Lung (tissue), 12 donors: ENCODE data around the gene SOX13. TPM values are rescaled to one million over a fixed set of nuclear protein-coding genes. Genes with fewer than 3 reads are reported as not detected.

Experiments used
- ATAC-seq: fragments of 200-7000 bp; cut with Tn5 transposase; one replicate; pipeline ENCODE4 v1.9.1; 2020; ENCODE audit warnings: moderate number of reproducible peaks; ENCODE audit not compliant: insufficient read depth, low FRiP score
- DNase-seq, 3 donors: peaks; one replicate each; pipeline ENCODE4 v3.0.0-alpha.2; 2013 to 2017
- H3K27ac ChIP-seq, 2 donors: one replicate each; pipeline ENCODE4 v1.5.1; 2013; ENCODE audit warnings: mild to moderate bottlenecking in 2 of 2, moderate library complexity in 2 of 2, control low read depth in 1 of 2, inconsistent platforms in 1 of 2, low read depth in 1 of 2, low read length in 1 of 2
- H3K27me3 ChIP-seq, 3 donors: one replicate each; pipeline ENCODE4 v1.5.1; 2013; ENCODE audit warnings: low read length in 2 of 3; ENCODE audit not compliant: control insufficient read depth in 3 of 3, insufficient read depth in 3 of 3
- H3K36me3 ChIP-seq, 4 donors: one replicate each; pipeline ENCODE4 v1.5.1; 2013; ENCODE audit warnings: low read length in 4 of 4, mild to moderate bottlenecking in 1 of 4, moderate library complexity in 1 of 4; ENCODE audit not compliant: control insufficient read depth in 4 of 4, insufficient read depth in 4 of 4
- H3K4me1 ChIP-seq, 5 donors: one replicate each; pipeline ENCODE4 v1.5.1; 2013; ENCODE audit warnings: low read length in 5 of 5, mild to moderate bottlenecking in 2 of 5, moderate library complexity in 1 of 5; ENCODE audit not compliant: control insufficient read depth in 5 of 5, insufficient read depth in 5 of 5
- H3K4me3 ChIP-seq: one replicate; pipeline ENCODE4 v1.5.1; 2013; ENCODE audit warnings: mild to moderate bottlenecking, control low read depth, moderate library complexity
- H3K9ac ChIP-seq, 2 donors: one replicate each; pipeline ENCODE4 v1.5.1; 2013; ENCODE audit warnings: low read length in 2 of 2, control low read depth in 1 of 2; ENCODE audit not compliant: insufficient read depth in 1 of 2
- H3K9me3 ChIP-seq, 4 donors: one replicate each; pipeline ENCODE4 v1.5.1; 2013; ENCODE audit warnings: low read length in 3 of 4, mild to moderate bottlenecking in 1 of 4, moderate library complexity in 1 of 4; ENCODE audit not compliant: control insufficient read depth in 4 of 4, insufficient read depth in 3 of 4
- WGBS, 2 donors: extraction: QIAGEN DNeasy Blood & Tissue Kit; methylation state at CpG; one replicate each; pipeline ENCODE4 v1.1.7; 2013; 5-methylcytosine and 5-hydroxymethylcytosine counted together
- polyA plus RNA-seq, 2 donors: library from polyadenylated mRNA; stranded (reverse); fragments of 200-250 nt; gene quantifications; one replicate each; pipeline ENCODE4 v1.2.1, GENCODE V29; 2013
- total RNA-seq, 2 donors: library from RNA; depleted of rRNA in 1 of 2; stranded (reverse); fragments of >200 nt in 1 of 2; gene quantifications; one replicate each; pipeline ENCODE4 v1.2.1, GENCODE V29; 2014 to 2021
- TF ChIP-seq, protein P1 (sequence below): IDR thresholded peaks from 2 replicates; pipeline ENCODE4 v1.5.1; 2012; ENCODE audit warnings: mild to moderate bottlenecking; ENCODE audit errors: control extremely low read depth, extremely low read depth
- donor health status: control.
- donor health status: control.
- donor health status: Bipolar disorder and iron deficiency.
- donor health status: healthy.
- donor health status: DM: yes; HTN: yes; CAD: no.

The SOX13 gene
- total and polyA plus RNA-seq, 4 donors: 14.7 to 52.6 (median 30.3) TPM

- no peaks in the 10 kb centered on the region for H3K27me3 ChIP-seq
Measured at GRCh38 chr1:204075139-204075521, 2.2 kb downstream of the SOX13 start.

DNA sequence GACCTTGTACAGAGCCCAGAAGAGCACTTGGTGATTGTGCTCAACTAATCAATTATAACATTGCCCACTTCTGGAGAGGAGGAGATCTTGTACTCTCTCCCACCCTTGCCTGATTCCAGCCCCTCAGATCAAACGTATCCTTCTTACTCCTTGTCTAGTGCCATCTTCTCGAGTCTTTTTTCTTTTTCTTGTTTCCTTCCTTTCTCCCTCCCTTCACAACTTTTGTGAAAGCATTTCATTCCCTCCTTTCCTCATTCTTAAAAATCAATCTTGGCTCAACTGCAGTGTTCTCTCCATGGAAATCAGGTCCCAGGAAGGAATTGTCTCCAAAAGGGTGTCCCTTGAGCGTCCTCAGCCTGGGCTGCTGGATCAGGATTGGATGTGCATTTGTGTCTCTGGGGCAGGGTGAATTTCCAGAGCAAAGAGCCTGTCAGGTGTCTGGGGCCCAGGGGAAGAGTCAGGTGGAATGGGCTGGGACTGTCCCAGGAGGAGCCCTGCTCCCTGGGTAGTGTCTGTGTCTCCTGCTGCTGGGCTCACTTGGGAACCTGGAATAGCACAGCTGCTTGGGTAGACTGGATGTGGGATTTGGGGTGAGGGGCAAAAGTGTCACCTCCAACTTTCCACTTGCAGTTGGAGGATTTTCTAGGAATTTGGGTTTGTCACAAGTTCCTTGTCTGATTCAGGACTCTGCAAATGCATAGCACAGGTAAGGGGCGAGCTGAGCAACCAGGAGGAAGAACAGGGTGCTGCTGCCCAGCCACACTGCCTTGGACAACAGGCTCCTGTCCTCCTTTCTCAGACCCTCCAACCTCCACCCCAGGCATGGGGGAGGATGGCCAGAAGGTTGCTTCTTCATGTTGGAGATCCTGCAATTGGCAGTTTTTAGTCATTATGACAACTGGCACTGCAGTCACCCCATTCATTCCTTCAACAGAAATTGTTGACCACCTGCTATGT, 3.3 kb downstream of the SOX13 start:
- TF ChIP-seq, protein P1, sequence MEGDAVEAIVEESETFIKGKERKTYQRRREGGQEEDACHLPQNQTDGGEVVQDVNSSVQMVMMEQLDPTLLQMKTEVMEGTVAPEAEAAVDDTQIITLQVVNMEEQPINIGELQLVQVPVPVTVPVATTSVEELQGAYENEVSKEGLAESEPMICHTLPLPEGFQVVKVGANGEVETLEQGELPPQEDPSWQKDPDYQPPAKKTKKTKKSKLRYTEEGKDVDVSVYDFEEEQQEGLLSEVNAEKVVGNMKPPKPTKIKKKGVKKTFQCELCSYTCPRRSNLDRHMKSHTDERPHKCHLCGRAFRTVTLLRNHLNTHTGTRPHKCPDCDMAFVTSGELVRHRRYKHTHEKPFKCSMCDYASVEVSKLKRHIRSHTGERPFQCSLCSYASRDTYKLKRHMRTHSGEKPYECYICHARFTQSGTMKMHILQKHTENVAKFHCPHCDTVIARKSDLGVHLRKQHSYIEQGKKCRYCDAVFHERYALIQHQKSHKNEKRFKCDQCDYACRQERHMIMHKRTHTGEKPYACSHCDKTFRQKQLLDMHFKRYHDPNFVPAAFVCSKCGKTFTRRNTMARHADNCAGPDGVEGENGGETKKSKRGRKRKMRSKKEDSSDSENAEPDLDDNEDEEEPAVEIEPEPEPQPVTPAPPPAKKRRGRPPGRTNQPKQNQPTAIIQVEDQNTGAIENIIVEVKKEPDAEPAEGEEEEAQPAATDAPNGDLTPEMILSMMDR: no peak

More at GRCh38 chr1:204075139-204075521, 2.2 kb downstream of the SOX13 start:
- Histone ChIP-seq H3K36me3 (peaks cover 0 to 3% (median 0%) of the 10 kb centered on the region in 4 donors), H3K9ac (peak overlapping the region in 1 of 2 donors; percentile 86), H3K4me3 (peak overlapping the region; percentile 86), H3K4me1 (peaks cover 0 to 57% (median 30%) of the 10 kb centered on the region in 5 donors), H3K9me3 (no peaks in the 10 kb centered on the region), H3K27ac (peak overlapping the region; percentile 76 to 94)
- TF ChIP-seq, protein P1: no peak
- 6 to 8% methylated on average over 30 to 31 of the region's 31 CpGs for WGBS, 2 donors
- peak in 1 of 3 donors; percentile 51 for DNase-seq
- peak; percentile 2 for ATAC-seq

GRCh38 chr1:204076891-204077290, 4.0 kb downstream of the SOX13 start:
- Histone ChIP-seq H3K4me3 (no peak overlapping the region), H3K36me3 (peaks cover 0 to 3% (median 0%) of the 10 kb centered on the region in 4 donors), H3K9ac (no peak overlapping the region), H3K27ac (peak overlapping the region in 1 of 2 donors; percentile 35), H3K4me1 (peaks cover 0 to 73% (median 36%) of the 10 kb centered on the region in 5 donors), H3K27me3 (no peaks in the 10 kb centered on the region), H3K9me3 (no peaks in the 10 kb centered on the region)
- TF ChIP-seq, protein P1: no peak
- ATAC-seq (no peak), DNase-seq (no peak)
- 83 to 97% methylated on average over 1 of the region's 1 CpG for WGBS, 2 donors

More for the DNA sequence above, 3.3 kb downstream of the SOX13 start:
- peaks cover 0 to 3% (median 0%) of the 10 kb centered on the region in 4 donors for H3K36me3 ChIP-seq
- no peak overlapping the region for H3K4me3 ChIP-seq
- no peak overlapping the region for H3K9ac ChIP-seq
- DNase-seq: no peak
- peak overlapping the region in 1 of 2 donors; percentile 35 for H3K27ac ChIP-seq
- H3K27me3 ChIP-seq: no peaks in the 10 kb centered on the region
- WGBS, 2 donors: 52 to 70% methylated on average over 4 of the region's 4 CpGs
- ATAC-seq: no peak
- no peaks in the 10 kb centered on the region for H3K9me3 ChIP-seq
- peaks cover 0 to 66% (median 32%) of the 10 kb centered on the region in 5 donors for H3K4me1 ChIP-seq
